ENCODE results near the gene POM121.
"Not testable (repeated sequence)": the region's sequence is repeated elsewhere in the genome, so short reads cannot be mapped to it uniquely, and the experiment has no call there.

GRCh38 chr7:72913750-72914149 is 11.1 kb upstream of the POM121 start:
- TF ChIP-seq CTCF, POLR2A (IDR thresholded peaks at IDR 0.05): not testable (repeated sequence)
